ENCODE measurements around the gene CD52. TPM values are rescaled to one million over a fixed set of nuclear protein-coding genes. Genes with fewer than 3 reads are reported as not detected.

CD52 gene, protein sequence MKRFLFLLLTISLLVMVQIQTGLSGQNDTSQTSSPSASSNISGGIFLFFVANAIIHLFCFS
- not detected in 2 replicates for total RNA-seq

DNA sequence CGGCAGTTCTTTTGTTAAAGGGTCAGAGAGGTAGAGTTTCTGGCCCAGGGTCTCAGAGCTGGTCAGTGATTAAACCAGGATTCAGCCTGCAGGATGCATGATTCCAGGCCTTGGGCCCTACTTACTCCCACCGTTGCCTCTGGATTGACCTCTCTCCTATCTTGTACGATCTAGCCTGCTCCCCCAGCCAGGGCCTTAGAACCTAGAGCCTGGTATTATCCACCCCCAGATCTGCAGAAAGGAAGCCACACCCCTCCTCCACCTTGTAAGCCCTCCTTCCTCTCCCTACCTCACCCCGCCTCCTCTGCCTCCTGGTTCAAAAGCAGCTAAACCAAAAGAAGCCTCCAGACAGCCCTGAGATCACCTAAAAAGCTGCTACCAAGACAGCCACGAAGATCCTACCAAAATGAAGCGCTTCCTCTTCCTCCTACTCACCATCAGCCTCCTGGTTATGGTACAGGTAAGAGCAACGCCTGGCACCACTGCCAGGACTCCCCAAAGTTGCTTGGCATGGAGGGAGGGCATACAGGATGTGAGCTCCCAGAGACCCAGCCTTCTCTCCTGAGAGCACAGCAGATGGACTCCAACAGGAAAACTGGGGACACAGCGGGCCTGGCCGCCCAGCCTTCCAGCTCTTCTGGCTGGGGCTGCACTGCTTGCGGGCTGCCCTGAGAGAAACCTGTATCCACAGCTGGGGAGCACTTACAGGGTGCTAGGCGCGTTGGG, at the start of gene CD52:
TSS of gene CD52 (plus strand) at position 347 of the 726 bp plus-strand sequence. CDS start at position 407, 60 bp downstream.

DNA sequence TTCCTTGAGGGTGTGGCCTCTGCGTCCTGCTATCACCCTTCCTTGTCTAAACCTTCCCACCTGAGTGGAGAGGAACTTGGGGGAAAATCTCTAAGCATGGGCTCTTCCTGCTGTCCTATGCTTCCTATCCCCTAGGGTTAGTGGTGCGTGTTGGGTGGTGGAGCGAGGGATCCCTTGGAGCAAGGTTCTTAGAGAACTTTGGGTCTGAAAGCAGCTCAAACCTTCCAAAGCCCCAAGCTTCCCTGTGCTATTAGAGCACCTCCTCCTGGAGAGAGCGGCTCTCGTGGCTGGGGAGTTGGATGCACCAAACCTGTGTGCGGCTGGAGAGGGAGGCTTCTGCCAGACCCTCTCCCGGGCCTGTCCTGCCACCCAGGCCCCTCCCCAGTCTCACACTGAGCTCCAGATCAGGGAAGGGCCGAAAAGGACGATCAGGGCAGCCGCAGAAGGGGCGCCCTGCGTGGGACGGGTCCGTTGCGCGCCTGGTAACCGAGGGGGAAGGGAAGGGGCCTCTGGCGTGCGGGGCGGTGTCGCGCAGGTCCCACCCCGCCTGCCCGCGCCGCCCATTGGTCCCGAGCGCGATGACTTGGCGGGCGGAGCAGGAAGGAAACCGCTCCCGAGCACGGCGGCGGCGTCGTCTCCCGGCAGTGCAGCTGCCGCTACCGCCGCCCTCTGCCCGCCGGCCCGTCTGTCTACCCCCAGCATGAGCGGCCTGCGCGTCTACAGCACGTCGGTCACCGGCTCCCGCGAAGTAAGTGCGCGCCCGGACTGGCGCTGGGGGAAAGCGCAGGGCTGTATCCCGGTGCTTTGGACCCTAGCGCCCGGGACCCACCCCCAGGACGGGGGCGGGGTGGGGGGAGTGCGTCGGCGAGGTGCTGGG, 38.1 kb upstream of the CD52 start, which contains the start of gene SH3BGRL3:
TSS of gene SH3BGRL3 (plus strand) at position 631 of the 877 bp plus-strand sequence. CDS start at position 701, 70 bp downstream.

GRCh38 chr1:26306290-26307229, 11.2 kb upstream of the CD52 start, which contains the start of gene UBXN11:
UBXN11 (minus strand) TSS chr1:26306636; CDS start chr1:26302883, 3,753 bp downstream.

GRCh38 chr1:26353976-26354820, 36.4 kb downstream of the CD52 start, which contains the start of gene CRYBG2:
CRYBG2 (minus strand) TSS chr1:26354130; CDS start chr1:26346657, 7,473 bp downstream.

Other genes starting within 250 kb of the CD52 start
- gene PDIK1L, start 206.1 kb upstream of the CD52 start, total RNA-seq: 9.0 and 9.2 TPM in 2 replicates
- gene FAM110D, start 158.9 kb upstream of the CD52 start, total RNA-seq: not detected in 2 replicates
- not detected in 2 replicates for gene C1orf232, start 149.0 kb upstream of the CD52 start, total RNA-seq
- 31.9 and 105 TPM in 2 replicates for gene ZNF593, start 148.1 kb upstream of the CD52 start, total RNA-seq
- gene ZNF593OS, start 146.1 kb upstream of the CD52 start, total RNA-seq: not detected in 2 replicates
- gene CNKSR1, start 140.5 kb upstream of the CD52 start, total RNA-seq: 12.3 and 19.6 TPM in 2 replicates
- gene CATSPER4, start 127.4 kb upstream of the CD52 start, total RNA-seq: not detected in 2 replicates
- gene CEP85, start 83.8 kb upstream of the CD52 start, total RNA-seq: 14.0 and 16.4 TPM in 2 replicates
- gene SH3BGRL3, start 37.9 kb upstream of the CD52 start, total RNA-seq: 26.0 and 26.5 TPM in 2 replicates
- 2.1 and 3.7 TPM in 2 replicates for gene UBXN11, start 11.3 kb upstream of the CD52 start, total RNA-seq
- 52.6 and 55.7 TPM in 2 replicates for gene CRYBG2, start 36.2 kb downstream of the CD52 start, total RNA-seq
- gene ZNF683, start 54.8 kb downstream of the CD52 start, total RNA-seq: not detected in 2 replicates
- not detected in 2 replicates for gene LIN28A, start 92.9 kb downstream of the CD52 start, total RNA-seq
- gene DHDDS, start 114.4 kb downstream of the CD52 start, total RNA-seq: 48.5 and 55.3 TPM in 2 replicates
- 116 and 120 TPM in 2 replicates for gene HMGN2, start 154.5 kb downstream of the CD52 start, total RNA-seq
- 52.6 and 73.6 TPM in 2 replicates for gene RPS6KA1, start 211.8 kb downstream of the CD52 start, total RNA-seq

Data from nasal cavity respiratory epithelium epithelial cell of viscerocranial mucosa (primary cell).